ENCODE measurements around the gene SETD3. TPM values are rescaled to one million over a fixed set of nuclear protein-coding genes. Genes with fewer than 3 reads are reported as not detected.

Gene SETD3
- polyA plus RNA-seq, 1 donor from 2014 or later, result 49.6 TPM

GRCh38 chr14:99416909-99417308 is 63.8 kb downstream of the SETD3 start:
- H4K20me1 ChIP-seq (ENCODE audit: insufficient read depth), result no peaks in the 10 kb centered on the region
- H3K9ac ChIP-seq (ENCODE audit: low read length), result no peak overlapping the region
- H3K9me3 ChIP-seq (ENCODE audit: low read length), result no peaks in the 10 kb centered on the region
- no peak overlapping the region for H3K27ac ChIP-seq (ENCODE audit: low read length)
- no peaks in the 10 kb centered on the region for H3K36me3 ChIP-seq (ENCODE audit: insufficient read depth, low read length)
- H3K27me3 ChIP-seq (ENCODE audit: insufficient read depth, low read depth, low read length), result no peaks in the 10 kb centered on the region
- no peak overlapping the region for H2AFZ ChIP-seq (ENCODE audit: low read depth, low read length)
- no peaks in the 10 kb centered on the region for H3K79me2 ChIP-seq (replicated peaks; ENCODE audit: insufficient read depth, low read length)
- TF ChIP-seq TAF1 (IDR thresholded peaks at IDR 0.05; ENCODE audit: low read depth) (no peak), EZH2 (IDR thresholded peaks at IDR 0.05; ENCODE audit: borderline replicate concordance, insufficient read depth, low read length, poor library complexity, severe bottlenecking) (no peak), REST (IDR thresholded peaks at IDR 0.05; ENCODE audit: borderline replicate concordance) (no peak), EP300 (conservative IDR thresholded peaks at IDR 0.05; ENCODE audit: poor library complexity, severe bottlenecking) (no peak), SMC3 (conservative IDR thresholded peaks at IDR 0.05; ENCODE audit: poor library complexity) (no peak), POLR2AphosphoS5 (IDR thresholded peaks at IDR 0.05) (no peak), MXI1 (conservative IDR thresholded peaks at IDR 0.05; ENCODE audit: poor library complexity, severe bottlenecking) (no peak), CTCF (IDR thresholded peaks at IDR 0.05; ENCODE audit: poor library complexity, severe bottlenecking) (no peak), RAD21 (conservative IDR thresholded peaks at IDR 0.05) (no peak)
- H3K4me3 ChIP-seq (ENCODE audit: low read length), result no peak overlapping the region
- H3F3A ChIP-seq (ENCODE audit: insufficient read depth, low read length, poor library complexity, severe bottlenecking), result peaks cover 6% of the 10 kb centered on the region
- no peak overlapping the region for H3K4me2 ChIP-seq (ENCODE audit: low read length)
- no peaks in the 10 kb centered on the region for H3K9me2 ChIP-seq (ENCODE audit: insufficient read depth, low read length)

- no peak overlapping the region for H3K4me2 ChIP-seq (ENCODE audit: low read length)
- no peaks in the 10 kb centered on the region for H3K27me3 ChIP-seq (ENCODE audit: insufficient read depth, low read depth, low read length)
- no peak overlapping the region for H2AFZ ChIP-seq (ENCODE audit: low read depth, low read length)
- H4K20me1 ChIP-seq (ENCODE audit: insufficient read depth), result no peaks in the 10 kb centered on the region
- peaks cover 6% of the 10 kb centered on the region for H3F3A ChIP-seq (ENCODE audit: insufficient read depth, low read length, poor library complexity, severe bottlenecking)
- H3K36me3 ChIP-seq (ENCODE audit: insufficient read depth, low read length), result no peaks in the 10 kb centered on the region
- H3K79me2 ChIP-seq (replicated peaks; ENCODE audit: insufficient read depth, low read length), result no peaks in the 10 kb centered on the region
- peak overlapping the region; percentile 7 for H3K27ac ChIP-seq (ENCODE audit: low read length)
- H3K9me2 ChIP-seq (ENCODE audit: insufficient read depth, low read length), result no peaks in the 10 kb centered on the region
- no peak overlapping the region for H3K9ac ChIP-seq (ENCODE audit: low read length)
- TF ChIP-seq POLR2AphosphoS5 (IDR thresholded peaks at IDR 0.05), result peak; percentile 18
- TF ChIP-seq SMC3 (conservative IDR thresholded peaks at IDR 0.05; ENCODE audit: poor library complexity), result peak; percentile 86
- peak; percentile 91 for TF ChIP-seq CTCF (IDR thresholded peaks at IDR 0.05; ENCODE audit: poor library complexity, severe bottlenecking)
- no peak for TF ChIP-seq EZH2 (IDR thresholded peaks at IDR 0.05; ENCODE audit: borderline replicate concordance, insufficient read depth, low read length, poor library complexity, severe bottlenecking)
- no peak for TF ChIP-seq TAF1 (IDR thresholded peaks at IDR 0.05; ENCODE audit: low read depth)
- TF ChIP-seq REST (IDR thresholded peaks at IDR 0.05; ENCODE audit: borderline replicate concordance), result no peak
- peak; percentile 95 for TF ChIP-seq RAD21 (conservative IDR thresholded peaks at IDR 0.05)
- TF ChIP-seq MXI1 (conservative IDR thresholded peaks at IDR 0.05; ENCODE audit: poor library complexity, severe bottlenecking), result no peak
- no peak for TF ChIP-seq EP300 (conservative IDR thresholded peaks at IDR 0.05; ENCODE audit: poor library complexity, severe bottlenecking)
- no peaks in the 10 kb centered on the region for H3K9me3 ChIP-seq (ENCODE audit: low read length)
- no peak overlapping the region for H3K4me3 ChIP-seq (ENCODE audit: low read length)
Observed at GRCh38 chr14:99415496-99416281, 65.0 kb downstream of the SETD3 start.
